GM21619 (cell line): ENCODE results near the gene DNAH8.
"Not testable (repeated sequence)": the region's sequence is repeated elsewhere in the genome, so short reads cannot be mapped to it uniquely, and the experiment has no call there.

Source experiments
- ATAC-seq: cut with Tn5 transposase; IDR thresholded peaks from one replicate; pipeline ENCODE4 v1.9.1; 2021; ENCODE audit not compliant: unreplicated experiment

DNAH8 gene

DNA sequence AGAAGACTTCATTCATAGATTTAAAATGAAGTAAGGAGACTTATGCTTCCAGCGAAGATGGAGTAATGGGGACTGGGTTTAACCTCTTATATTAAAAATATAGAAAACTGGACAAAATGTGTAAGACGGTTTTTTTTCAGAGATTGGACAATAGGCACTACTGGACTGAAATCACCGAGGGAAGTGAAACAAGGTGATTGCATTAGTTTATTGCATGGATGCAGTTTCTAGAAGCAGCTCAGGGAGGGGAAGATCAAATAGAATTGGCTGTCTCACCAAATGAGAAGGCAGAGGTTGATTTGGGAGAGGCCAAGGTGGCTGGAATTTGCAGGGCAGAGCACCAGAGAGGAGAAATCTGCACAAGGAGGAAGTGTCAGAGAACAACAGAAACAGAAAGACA lies 162.6 kb downstream of the DNAH8 start:
- no peak for ATAC-seq

DNA sequence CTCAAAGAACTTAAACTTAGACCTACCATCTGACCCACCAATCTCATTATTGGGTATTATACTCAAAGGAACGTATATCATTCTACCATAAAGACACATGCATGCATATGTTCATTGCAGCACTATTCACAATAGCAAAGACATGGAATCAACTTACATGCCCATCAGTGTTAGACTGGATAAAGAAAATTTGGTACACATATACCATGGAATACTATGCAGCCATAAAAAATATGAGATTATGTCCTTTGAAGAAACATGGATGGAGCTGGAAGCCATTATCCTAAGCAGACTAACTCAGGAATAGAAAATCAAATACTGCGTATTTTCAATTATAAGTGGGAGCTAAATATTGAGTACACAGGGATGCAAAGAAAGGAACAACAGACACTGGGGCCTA lies 167.0 kb downstream of the DNAH8 start:
- no peak for ATAC-seq

DNA sequence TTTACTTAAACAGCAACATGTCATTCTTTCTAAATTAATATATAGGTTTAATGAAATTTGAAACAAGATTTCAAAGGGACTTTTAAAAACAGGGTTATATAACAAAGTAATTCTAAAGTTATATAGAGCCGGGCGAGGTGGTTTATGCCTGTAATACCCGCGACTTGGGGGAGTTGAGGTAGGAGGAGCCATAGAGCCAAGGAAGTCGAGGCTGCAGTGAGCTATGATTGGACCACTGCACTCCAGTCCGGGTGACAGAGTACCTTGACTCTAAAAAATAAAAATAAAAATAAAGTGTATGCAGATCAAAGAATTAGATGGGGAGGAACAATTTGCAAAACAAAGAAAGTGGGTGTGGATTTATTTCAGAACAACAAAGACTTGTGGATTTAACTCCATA lies 182.4 kb downstream of the DNAH8 start:
- ATAC-seq, result no peak

DNA sequence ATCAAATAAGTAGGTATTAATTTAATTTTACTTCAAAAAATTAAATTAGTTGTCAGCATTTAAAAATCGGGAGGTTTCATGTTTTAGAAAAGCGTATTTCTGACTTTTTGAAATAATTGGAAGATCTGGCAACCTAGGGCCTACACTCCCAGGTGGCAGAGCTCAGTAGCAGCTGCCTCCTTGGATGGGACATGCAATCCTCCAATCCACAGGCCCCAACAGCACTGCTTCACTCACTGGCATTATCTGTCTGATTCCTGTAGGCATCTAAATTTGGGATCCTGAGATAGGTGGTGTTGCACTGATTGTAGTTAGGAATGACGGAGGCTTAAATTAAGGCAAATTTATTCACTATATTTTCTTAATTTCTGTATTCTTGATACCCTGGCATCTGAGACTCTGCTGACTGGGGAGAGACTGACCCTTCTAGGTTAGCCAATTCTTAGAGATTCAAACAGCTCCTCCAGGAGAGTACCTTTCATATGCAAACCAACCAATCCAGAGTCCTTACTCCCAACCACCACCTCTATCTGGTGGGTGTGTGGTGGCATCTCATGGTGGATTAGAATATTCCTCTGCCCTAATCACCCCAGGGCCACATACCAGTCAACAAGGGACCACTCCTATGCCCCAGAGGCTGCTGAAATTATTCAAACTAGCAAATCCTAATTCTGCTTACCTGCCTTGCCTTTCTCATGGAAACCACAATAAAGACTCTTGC lies 186.9 kb downstream of the DNAH8 start:
- ATAC-seq, result no peak

DNA sequence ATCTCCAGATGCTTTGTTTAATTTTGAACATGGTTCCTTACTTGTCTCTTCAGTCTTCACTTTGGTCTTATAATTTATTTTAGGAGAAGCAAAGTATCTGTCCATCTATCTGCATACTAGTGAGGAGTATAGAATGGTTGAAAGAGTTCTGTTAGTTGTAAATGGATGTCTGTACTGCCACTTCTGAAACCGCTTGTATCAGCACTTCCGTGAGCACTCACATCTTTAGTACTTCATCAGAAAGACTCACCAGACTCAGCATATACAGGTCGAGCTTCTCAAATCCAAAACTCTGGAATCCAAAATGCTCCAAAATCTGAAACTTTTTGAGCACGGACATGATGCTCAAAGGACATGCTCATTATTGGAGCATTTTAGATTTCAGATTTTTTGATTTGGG lies 191.5 kb downstream of the DNAH8 start:
- ATAC-seq, result no peak

DNA sequence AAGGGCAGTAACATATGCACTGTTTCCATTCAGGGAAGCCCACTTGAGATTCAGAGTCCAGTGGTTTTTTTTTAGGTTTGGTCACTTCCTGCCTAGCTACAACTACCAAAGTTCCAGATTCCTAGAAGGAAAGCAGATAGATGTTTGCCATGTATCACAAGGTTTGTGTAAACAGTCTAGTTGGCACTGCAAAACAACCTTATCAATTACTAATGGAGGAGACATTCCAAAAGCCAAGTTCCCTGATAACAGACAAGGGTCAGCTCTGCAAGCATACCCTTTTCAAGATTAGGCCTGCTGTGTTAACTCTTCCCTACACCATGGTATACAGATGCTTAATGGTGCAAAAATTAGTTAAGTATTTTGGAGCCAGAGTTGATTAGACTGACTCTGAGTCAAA lies 192.2 kb downstream of the DNAH8 start:
- no peak for ATAC-seq

DNA sequence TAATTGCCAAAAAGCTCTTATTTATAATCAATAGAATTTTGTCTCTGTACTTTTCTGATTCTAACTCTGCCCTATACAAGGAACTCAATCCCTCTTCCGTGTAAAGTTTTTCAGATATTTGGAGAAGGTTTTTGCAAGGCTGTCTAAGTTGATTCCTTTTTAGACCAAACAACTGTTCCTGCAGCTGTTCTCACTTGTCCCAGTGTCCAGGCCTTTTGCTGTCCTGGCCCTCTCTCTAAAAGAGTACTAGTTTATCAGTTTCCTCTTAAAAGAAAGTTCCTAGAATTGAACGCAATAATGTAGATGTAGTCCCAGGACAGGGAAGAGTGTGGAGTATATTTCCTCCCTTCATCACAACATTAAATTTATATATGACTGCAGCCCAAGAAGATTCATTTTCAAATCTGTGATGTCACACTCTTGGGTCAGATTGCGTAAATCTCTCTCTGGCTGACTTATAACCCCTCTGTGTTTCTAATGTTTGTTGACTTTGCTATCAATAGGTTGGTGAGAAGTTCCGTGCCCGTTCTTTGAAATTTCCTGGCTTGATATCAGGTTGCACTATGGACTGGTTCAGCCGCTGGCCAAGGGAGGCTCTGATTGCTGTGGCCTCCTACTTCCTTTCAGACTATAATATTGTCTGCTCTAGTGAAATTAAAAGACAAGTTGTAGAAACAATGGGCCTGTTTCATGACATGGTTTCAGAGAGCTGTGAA lies 194.1 kb downstream of the DNAH8 start:
- ATAC-seq, result no peak

DNA sequence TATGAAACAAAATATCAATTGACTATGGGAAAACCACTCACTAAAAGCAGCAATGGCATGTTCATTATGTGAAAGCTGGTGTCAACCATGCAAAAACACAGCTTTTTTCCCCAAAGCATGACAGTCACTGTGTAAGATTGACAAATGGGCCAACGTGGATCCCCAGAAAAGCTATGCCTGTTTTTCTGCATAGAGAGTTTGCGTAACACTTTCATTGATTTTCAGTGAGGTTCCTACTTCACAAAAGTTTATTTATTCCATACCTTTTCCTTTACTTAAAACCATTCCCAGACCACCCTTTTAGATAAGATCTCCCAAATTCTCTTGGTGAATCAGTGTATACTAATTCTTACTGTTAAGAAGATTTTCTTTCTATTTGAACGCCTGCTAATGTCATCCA lies 195.1 kb downstream of the DNAH8 start:
- ATAC-seq, result no peak

DNA sequence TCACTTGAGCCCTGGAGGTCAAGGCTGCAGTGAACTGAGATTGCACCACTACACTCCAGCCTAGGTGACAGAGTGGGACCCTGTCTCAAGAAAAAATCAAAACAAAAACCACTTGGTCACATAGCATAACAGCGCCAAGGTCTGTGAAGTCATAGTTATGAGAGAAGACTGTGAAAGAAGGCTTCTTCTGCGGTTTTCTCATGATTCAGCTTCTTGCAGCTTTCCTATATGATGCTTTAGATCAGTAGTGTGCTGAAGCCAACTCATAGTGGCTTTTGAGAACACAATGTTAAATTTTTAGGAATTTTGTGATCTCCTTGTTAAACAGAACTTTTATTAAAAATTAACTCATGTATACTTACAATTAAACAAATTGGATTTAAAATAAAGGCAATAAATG lies 197.3 kb downstream of the DNAH8 start:
- no peak for ATAC-seq

DNA sequence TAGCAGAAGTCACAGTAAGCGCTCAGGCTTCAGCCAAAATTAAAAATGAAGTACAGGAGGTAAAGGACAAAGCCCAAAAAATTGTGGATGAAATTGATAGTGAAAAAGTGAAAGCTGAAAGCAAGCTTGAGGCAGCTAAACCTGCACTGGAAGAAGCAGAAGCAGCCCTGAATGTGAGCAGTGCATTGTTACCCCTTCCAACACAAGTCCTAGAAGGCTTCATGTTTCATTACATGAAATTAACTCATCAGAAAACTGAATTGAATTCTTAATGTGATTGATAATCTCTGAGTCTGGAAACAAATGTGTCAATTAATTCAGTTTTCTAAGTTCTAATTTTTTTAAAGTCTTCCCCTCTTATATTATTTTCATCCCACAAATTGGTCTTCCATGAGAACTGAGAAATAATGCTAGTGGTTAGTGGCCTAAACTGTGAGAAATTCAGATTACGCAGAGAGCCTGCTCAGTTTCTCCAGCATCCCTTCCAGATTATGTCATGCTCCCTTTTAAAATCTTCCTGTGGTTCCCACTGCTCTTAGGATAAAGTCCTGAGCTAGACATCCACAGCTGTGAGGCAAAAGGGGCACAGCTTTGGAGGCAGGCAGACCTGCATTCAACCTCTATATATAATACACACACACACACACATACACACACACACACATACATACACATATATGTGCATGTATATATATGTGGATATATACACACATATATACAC lies 200.3 kb downstream of the DNAH8 start:
- ATAC-seq, result no peak

DNA sequence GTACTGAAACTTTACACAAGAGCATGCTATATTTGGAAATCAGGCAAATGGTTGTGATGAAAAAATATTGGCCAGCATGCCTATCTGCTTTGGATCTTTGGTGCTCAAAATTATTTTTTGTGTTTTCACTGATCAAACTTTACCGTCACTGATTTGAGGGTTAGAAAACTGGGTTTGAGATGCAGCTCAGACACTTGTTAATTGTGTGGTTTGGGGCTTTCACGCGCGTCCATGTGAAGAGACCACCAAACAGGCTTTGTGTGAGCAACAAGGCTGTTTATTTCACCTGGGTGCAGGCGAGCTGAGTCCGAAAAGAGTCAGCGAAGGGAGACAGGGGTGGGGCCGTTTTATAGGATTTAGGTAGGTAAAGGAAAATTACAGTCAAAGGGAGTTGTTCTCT lies 206.4 kb downstream of the DNAH8 start:
- ATAC-seq, result not testable (repeated sequence)

DNA sequence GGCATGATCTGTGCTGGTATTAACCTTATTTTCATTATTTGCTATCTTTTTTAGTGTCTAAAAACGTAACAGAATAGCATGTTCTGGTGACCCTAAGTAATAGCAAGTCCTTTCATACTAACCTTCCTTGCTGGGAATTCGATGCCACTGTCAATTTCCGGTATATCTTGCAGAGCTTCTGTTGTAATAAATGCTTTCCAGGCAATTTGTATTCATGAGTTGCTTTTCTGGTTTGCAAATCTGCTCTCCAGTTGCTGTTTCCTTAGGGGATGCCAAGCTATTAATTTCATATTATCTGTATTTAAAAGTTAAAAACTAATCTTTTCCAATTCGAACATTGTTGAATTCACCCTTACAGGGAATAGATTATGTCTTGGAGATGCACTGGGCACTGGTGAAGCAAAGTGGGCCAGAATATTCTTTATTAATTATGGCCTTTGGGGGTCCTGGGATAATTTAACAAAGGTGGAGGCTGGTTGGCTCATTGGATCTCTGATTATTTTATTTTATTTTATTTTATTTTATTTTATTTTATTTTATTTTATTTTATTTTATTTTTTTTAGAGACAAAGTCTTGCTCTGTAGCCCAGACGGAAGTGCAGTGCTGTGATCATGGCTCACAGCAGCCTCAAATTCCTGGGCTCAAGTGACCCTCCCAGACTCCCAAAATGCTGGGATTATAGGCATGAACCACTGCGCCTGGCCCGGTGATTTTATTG lies 209.8 kb downstream of the DNAH8 start:
- ATAC-seq, result no peak

DNA sequence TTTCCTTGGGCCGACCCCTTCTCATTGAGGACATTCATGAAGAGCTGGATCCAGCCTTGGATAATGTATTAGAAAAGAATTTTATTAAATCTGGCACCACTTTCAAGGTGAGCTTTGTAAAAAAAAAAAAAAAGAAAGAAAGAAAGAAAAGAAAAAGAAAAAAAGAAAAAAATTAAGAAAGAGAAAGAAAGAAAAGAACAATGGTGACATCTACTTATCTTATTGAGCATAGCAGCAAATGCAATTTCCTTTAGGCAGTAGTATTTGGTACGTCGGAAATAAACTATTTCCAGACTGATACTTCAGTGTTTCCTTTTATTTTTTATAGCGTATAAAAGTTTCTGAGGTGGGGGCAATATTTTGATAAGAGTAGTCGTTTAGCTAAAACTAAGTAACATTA lies 214.4 kb downstream of the DNAH8 start:
- ATAC-seq, result no peak

DNA sequence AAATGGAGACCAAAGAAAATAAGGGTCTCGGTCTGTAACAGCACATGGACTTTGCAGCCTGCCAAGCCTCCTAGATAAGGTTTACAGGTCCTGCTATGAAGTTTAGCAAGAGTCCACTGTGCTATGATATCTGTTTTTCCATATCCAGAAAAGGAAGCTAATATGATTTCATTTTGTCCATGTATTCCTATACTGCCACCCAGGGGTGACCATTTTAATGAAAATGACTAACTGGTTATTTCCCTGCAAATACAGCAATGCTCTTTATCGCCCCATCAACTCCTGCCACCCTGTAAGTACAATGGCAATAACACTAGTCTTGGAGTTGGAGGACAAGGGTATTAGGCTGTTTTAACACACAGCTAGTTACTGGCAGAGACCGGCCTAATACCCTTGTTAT lies 218.3 kb downstream of the DNAH8 start:
- no peak for ATAC-seq

DNA sequence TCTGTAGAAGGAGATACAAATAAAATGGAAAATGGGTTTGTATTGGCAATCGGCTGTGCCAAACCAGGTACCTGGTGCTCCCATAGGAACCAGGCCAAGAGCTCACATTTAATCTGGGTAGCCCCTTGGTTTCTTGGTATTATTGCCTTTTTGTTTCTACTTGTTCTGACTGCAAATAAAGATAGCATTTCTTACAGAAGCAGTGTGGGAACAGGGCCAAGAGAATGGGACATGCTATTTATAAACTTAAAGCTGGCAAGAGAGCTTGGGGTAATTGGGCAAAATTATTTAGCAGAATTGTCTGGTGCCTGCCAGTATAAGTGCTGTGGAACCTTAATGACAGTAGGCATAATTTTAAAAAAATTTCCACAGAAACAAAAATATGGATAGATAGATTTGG lies 219.9 kb downstream of the DNAH8 start:
- ATAC-seq, result no peak

DNA sequence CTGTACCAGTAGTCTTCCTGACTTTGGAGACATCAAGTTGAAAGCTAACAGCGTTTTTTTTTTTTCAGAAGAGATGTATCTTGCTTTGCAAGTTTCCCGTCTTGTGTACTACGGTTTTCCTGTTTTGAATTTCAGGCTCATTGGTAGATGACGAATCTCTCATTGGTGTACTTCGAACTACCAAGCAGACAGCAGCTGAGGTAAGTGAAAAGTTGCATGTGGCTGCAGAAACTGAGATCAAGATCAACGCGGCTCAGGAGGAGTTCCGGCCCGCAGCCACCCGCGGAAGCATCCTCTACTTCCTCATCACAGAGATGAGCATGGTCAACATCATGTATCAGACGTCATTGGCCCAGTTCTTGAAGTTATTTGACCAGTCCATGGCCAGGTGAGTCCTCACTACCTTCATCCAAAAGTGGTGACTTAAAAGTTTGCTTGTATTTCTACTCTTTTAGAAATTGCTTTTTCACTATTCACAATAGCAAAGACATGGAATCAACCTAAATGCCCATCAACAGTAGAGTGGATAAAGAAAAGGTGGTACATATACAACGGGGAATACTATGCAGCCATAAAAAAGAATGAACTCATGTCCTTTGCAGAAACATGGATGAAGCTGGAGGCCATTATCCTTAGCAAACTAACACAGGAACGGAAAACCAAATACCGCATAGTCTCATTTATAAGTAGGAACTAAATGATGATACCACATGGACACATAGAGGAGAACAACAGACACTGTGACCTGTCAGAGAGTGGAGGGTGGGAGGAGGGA lies 222.9 kb downstream of the DNAH8 start:
- no peak for ATAC-seq

DNA sequence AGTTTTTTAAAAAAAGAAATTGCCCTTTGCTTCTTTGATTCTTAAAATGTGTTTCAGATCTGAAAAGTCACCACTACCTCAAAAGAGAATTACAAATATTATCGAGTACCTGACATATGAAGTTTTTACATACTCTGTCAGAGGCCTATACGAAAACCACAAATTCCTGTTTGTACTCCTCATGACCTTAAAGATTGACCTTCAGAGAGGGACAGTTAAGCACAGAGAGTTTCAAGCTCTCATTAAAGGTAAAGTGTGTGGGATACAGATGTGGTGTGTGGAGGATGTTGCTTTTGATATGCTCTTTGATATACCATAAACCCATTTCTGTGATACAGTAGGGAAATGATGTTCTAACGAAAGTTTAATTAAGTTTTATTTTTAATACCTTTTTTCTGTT lies 223.6 kb downstream of the DNAH8 start:
- no peak for ATAC-seq

DNA sequence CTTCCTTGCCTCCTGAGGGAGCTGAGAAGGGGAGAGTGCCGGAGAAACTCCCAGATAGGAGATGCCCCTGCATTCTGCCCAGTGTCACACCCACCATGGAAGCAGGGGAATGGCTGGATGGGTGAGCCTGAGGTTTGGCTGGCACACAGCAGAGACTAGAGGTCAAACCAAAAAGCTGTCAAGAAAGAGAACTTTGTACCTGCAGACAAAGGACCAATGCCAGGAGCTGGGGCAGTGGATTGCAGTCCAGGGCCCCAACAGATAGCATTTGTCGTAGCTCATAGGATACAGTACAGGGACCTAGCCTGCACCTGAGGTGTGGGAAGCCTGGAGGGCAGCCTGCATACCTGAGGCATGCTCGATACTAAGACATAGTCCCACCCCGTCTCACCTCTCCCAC lies 227.3 kb downstream of the DNAH8 start:
- no peak for ATAC-seq

DNA sequence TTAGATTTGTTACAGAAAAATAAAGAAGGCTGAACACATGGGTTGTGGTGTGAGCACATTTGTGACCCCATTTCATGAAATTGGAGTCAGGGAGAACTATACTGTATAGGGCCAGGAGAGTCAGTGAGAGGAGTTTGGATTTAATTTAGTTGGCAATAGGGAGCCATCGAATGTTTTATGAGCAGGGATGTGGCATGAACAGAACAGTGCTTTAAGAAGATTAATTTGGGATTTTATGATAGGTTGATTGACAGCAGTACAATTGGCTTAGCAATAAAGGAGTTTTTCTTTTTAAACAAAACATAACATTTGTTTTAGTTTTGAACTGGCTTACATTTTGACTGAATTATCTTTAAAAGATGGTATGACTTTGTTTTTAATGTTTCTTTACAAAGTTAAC lies 227.9 kb downstream of the DNAH8 start:
- no peak for ATAC-seq

DNA sequence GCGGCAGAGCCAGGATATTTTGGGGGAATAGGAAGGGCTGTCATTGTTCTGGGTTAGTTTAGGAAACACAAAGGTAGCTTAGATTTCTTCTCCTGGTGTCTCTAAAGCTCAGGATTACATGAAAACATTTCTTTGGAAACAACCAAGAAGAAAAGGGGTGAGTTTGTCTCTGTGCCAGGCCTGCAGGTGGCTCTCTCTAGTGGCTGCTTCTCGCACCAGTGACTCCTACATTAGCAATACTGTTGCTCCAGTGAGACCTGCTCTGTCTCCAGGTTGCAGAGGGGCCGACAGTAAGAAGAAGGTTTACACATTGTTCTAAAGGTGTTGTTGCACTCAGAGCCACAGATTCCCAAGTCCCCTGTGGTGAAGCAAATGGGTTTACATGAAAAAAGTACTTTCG lies 228.9 kb downstream of the DNAH8 start:
- no peak for ATAC-seq
